Gastrocnemius medialis (tissue), 4 donors: Measurements from ENCODE around the gene TRPV3.

Experiments used
- POLR2A ChIP-seq, 2 donors: fragments of 450-650 bp; IDR thresholded peaks; one replicate each; pipeline ENCODE4 v1.6.1; 2017; ENCODE audit warnings: antibody characterized with exemption in 2 of 2, mild to moderate bottlenecking in 2 of 2, moderate library complexity in 2 of 2
- TF ChIP-seq, protein P1 (sequence below), 5 experiments: fragments of 450-650 bp in 3 of 5; fragments of 200-600 bp in 2 of 5; sonication (generic) in 2 of 5; IDR thresholded peaks in 4 of 5; conservative IDR thresholded peaks in 1 of 5; 1 replicate in 4 of 5; 2 replicates in 1 of 5; pipeline ENCODE4 v1.5.1; 2016 to 2019; ENCODE audit warnings: antibody characterized with exemption in 5 of 5, mild to moderate bottlenecking in 3 of 5, moderate library complexity in 3 of 5

DNA sequence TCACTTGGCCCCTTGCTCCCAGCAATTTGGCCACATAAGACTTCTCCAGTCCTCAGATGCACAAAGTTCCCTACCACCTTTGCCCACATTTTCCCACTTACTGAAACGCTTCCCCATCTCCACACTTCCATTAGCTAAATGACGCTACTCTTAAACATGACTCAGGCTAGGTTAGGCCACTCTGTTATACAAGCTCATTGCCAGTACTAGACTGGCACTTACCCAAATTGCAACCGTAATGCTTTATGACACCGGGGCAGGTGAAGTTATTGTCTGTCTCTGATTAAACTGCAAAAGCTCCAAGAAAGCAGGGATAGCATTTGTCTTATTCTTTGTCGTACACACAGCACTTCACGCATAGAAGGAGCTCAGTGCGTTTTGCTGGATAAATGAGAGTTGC lies 52.6 kb downstream of the TRPV3 start:
- TF ChIP-seq, protein P1, sequence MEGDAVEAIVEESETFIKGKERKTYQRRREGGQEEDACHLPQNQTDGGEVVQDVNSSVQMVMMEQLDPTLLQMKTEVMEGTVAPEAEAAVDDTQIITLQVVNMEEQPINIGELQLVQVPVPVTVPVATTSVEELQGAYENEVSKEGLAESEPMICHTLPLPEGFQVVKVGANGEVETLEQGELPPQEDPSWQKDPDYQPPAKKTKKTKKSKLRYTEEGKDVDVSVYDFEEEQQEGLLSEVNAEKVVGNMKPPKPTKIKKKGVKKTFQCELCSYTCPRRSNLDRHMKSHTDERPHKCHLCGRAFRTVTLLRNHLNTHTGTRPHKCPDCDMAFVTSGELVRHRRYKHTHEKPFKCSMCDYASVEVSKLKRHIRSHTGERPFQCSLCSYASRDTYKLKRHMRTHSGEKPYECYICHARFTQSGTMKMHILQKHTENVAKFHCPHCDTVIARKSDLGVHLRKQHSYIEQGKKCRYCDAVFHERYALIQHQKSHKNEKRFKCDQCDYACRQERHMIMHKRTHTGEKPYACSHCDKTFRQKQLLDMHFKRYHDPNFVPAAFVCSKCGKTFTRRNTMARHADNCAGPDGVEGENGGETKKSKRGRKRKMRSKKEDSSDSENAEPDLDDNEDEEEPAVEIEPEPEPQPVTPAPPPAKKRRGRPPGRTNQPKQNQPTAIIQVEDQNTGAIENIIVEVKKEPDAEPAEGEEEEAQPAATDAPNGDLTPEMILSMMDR (IDR thresholded peaks at IDR 0.05 in 4 of 5, conservative IDR thresholded peaks at IDR 0.05 in 1 of 5) = no peak
- no peak for TF ChIP-seq POLR2A (IDR thresholded peaks at IDR 0.05)
